HCT116 (cell line): ENCODE measurements around the gene PRKX. TPM values are rescaled to one million over a fixed set of nuclear protein-coding genes. Genes with fewer than 3 reads are reported as not detected.

Source experiments
- ATAC-seq: fragments of 200-7000 bp; cut with Tn5 transposase; 2 replicates; pipeline ENCODE4 v1.9.1; 2020; ENCODE audit warnings: mild to moderate bottlenecking, moderate library complexity
- BruUV-seq: library from RNA; stranded (reverse); fragments of 400-500 nt; replicated peaks from 2 replicates; lab custom pipeline; 2021; lab: Mats Ljungman, UMichigan
- CTCF ChIA-PET: fragments of 300-600 bp; sonication (Branson Sonifier 250); formaldehyde crosslinking; loops from one replicate; lab custom pipeline; 2021; ENCODE audit warnings: antibody characterized with exemption; lab: Charles Lee
- POLR2A ChIA-PET: fragments of 300-600, 350-600 bp; sonication (Branson Sonifier 250); formaldehyde crosslinking; loops from one replicate; lab custom pipeline; 2021; ENCODE audit warnings: antibody characterized with exemption; lab: Charles Lee
- RAD21 ChIA-PET, 2 experiments: fragments of 300-600 bp; sonication (Branson Sonifier 250); formaldehyde crosslinking; loops; one replicate each; lab custom pipeline; 2023; ENCODE audit warnings: low total read pairs in 2 of 2; ENCODE audit not compliant: uncharacterized antibody in 2 of 2, unreplicated experiment in 2 of 2, low non-redundant PET in 1 of 2; lab: Charles Lee
- DNase-seq: peaks from one replicate; pipeline ENCODE4 v3.0.0-alpha.2; 2010; ENCODE audit warnings: low read depth, low spot score
- H2AFZ ChIP-seq: fragments of 200-600 bp; shearing (Covaris generic), sonication (generic); 2 replicates; pipeline ENCODE4 v1.6.1; 2017; ENCODE audit warnings: low read depth, mixed run types, mixed read lengths, antibody characterized with exemption, low read length; ENCODE audit not compliant: poor library complexity, severe bottlenecking
- H3K27ac ChIP-seq: 2 replicates; pipeline ENCODE4 v1.5.1; 2012; ENCODE audit warnings: low read depth, low read length
- H3K27me3 ChIP-seq: fragments of 200-600 bp; sonication (generic); 2 replicates; pipeline ENCODE4 v1.6.1; 2016; ENCODE audit warnings: mixed run types, low read length, mixed read lengths; ENCODE audit not compliant: insufficient read depth
- H3K36me3 ChIP-seq, 2 experiments: fragments of 200-500 bp in 1 of 2; fragments of 200-600 bp in 1 of 2; sonication (Bioruptor generic) in 1 of 2; sonication (generic) in 1 of 2; 2 replicates each; pipeline versions ENCODE4 v1.5.1 to v1.6.1; 2014 to 2016; ENCODE audit warnings: low read length in 2 of 2, inconsistent platforms in 1 of 2, mixed read lengths in 1 of 2, mixed run types in 1 of 2; ENCODE audit not compliant: insufficient read depth in 2 of 2, control insufficient read depth in 1 of 2
- H3K4me1 ChIP-seq, 2 experiments: fragments of 200-600 bp in 1 of 2; sonication (generic) in 1 of 2; 2 replicates each; pipeline versions ENCODE4 v1.5.1 to v1.6.1; 2012 to 2017; ENCODE audit warnings: low read length in 2 of 2, inconsistent platforms in 1 of 2, mild to moderate bottlenecking in 1 of 2, mixed read lengths in 1 of 2, mixed run types in 1 of 2, moderate library complexity in 1 of 2; ENCODE audit not compliant: insufficient read depth in 2 of 2, control insufficient read depth in 1 of 2
- H3K4me2 ChIP-seq: fragments of 200-600 bp; sonication (generic); 2 replicates; pipeline ENCODE4 v1.6.1; 2017; ENCODE audit warnings: mixed run types, low read length, mixed read lengths
- H3K4me3 ChIP-seq, 2 experiments: fragments of 200-600 bp in 1 of 2; sonication (generic) in 1 of 2; replicated peaks in 1 of 2; 2 replicates each; pipeline ENCODE4 v1.5.1; 2011 to 2016; ENCODE audit warnings: low read length in 2 of 2, control low read depth in 1 of 2, low read depth in 1 of 2, mild to moderate bottlenecking in 1 of 2, mixed read lengths in 1 of 2, mixed run types in 1 of 2
- H3K79me2 ChIP-seq: fragments of 200-600 bp; sonication (generic); 2 replicates; pipeline ENCODE4 v1.6.1; 2017; ENCODE audit warnings: mild to moderate bottlenecking, mixed run types, low read length, moderate library complexity, mixed read lengths; ENCODE audit not compliant: insufficient read depth
- H3K9ac ChIP-seq: fragments of 200-600 bp; sonication (generic); 2 replicates; pipeline ENCODE4 v1.6.1; 2016; ENCODE audit warnings: low read length, mixed read lengths
- H3K9me2 ChIP-seq: fragments of 200-600 bp; sonication (generic), shearing (Covaris generic); 2 replicates; pipeline ENCODE4 v1.6.1; 2017; ENCODE audit warnings: mixed run types, mild to moderate bottlenecking, moderate library complexity; ENCODE audit not compliant: insufficient read depth
- H3K9me3 ChIP-seq, 2 experiments: fragments of 200-500 bp in 1 of 2; fragments of 200-600 bp in 1 of 2; sonication (Bioruptor generic) in 1 of 2; sonication (generic) in 1 of 2; 2 replicates each; pipeline ENCODE4 v1.6.1; 2014 to 2017; ENCODE audit warnings: low read length in 2 of 2, mixed read lengths in 2 of 2, inconsistent platforms in 1 of 2, low read depth in 1 of 2, mild to moderate bottlenecking in 1 of 2, mixed run types in 1 of 2, moderate library complexity in 1 of 2; ENCODE audit not compliant: control insufficient read depth in 1 of 2, insufficient read depth in 1 of 2
- H4K20me1 ChIP-seq: fragments of 200-600 bp; sonication (generic), shearing (Covaris generic); 2 replicates; pipeline ENCODE4 v1.6.1; 2017; ENCODE audit warnings: mixed run types, mild to moderate bottlenecking, moderate library complexity; ENCODE audit not compliant: insufficient read depth
- CBX3 ChIP-seq: IDR thresholded peaks from 2 replicates; pipeline ENCODE4 v1.6.1; 2012; ENCODE audit warnings: low read depth
- CEBPB ChIP-seq: IDR thresholded peaks from 2 replicates; pipeline ENCODE4 v1.6.1; 2012; ENCODE audit warnings: low read depth
- EGR1 ChIP-seq: IDR thresholded peaks from 2 replicates; pipeline ENCODE4 v1.6.1; 2012; ENCODE audit warnings: low read depth
- JUND ChIP-seq: IDR thresholded peaks from 2 replicates; pipeline ENCODE4 v1.6.1; 2012
- MAX ChIP-seq: IDR thresholded peaks from 2 replicates; pipeline ENCODE4 v1.6.1; 2012
- RAD21 ChIP-seq: IDR thresholded peaks from 2 replicates; pipeline ENCODE4 v1.6.1; 2012; ENCODE audit warnings: low read depth, mild to moderate bottlenecking
- SIN3A ChIP-seq: IDR thresholded peaks from 2 replicates; pipeline ENCODE4 v1.6.1; 2012; ENCODE audit warnings: low read depth
- SP1 ChIP-seq: IDR thresholded peaks from 2 replicates; pipeline ENCODE4 v1.6.1; 2012; ENCODE audit warnings: low read depth
- SRF ChIP-seq: IDR thresholded peaks from 2 replicates; pipeline ENCODE4 v1.6.1; 2012; ENCODE audit warnings: low read depth
- TCF7L2 ChIP-seq: IDR thresholded peaks from 2 replicates; pipeline ENCODE4 v1.7.0; 2011; ENCODE audit warnings: borderline replicate concordance, inconsistent platforms; ENCODE audit not compliant: insufficient read depth, insufficient read length; ENCODE audit errors: extremely low read depth
- intact Hi-C: fragments of 100-400 bp; cut with micrococcal nuclease; formaldehyde crosslinking; loops from 2 replicates; pipeline ENCODE4 v1.10.0; 2022
- total RNA-seq: library from RNA; stranded (reverse); gene quantifications from one replicate; pipeline ENCODE4 v1.2.1, GENCODE V29; 2021; ENCODE audit not compliant: unreplicated experiment
- TF ChIP-seq, protein P1 (sequence below): IDR thresholded peaks from 2 replicates; pipeline ENCODE4 v1.6.1; 2012; ENCODE audit warnings: low read depth
- TF ChIP-seq, protein P2 (sequence below): IDR thresholded peaks from 2 replicates; pipeline ENCODE4 v1.6.1; 2012

The PRKX gene
- total RNA-seq, 1 experiment from 2014 or later: 26.7 TPM

GRCh38 chrX:3603026-3603661, 110.3 kb downstream of the PRKX start (continued):
- TF ChIP-seq, protein P1, sequence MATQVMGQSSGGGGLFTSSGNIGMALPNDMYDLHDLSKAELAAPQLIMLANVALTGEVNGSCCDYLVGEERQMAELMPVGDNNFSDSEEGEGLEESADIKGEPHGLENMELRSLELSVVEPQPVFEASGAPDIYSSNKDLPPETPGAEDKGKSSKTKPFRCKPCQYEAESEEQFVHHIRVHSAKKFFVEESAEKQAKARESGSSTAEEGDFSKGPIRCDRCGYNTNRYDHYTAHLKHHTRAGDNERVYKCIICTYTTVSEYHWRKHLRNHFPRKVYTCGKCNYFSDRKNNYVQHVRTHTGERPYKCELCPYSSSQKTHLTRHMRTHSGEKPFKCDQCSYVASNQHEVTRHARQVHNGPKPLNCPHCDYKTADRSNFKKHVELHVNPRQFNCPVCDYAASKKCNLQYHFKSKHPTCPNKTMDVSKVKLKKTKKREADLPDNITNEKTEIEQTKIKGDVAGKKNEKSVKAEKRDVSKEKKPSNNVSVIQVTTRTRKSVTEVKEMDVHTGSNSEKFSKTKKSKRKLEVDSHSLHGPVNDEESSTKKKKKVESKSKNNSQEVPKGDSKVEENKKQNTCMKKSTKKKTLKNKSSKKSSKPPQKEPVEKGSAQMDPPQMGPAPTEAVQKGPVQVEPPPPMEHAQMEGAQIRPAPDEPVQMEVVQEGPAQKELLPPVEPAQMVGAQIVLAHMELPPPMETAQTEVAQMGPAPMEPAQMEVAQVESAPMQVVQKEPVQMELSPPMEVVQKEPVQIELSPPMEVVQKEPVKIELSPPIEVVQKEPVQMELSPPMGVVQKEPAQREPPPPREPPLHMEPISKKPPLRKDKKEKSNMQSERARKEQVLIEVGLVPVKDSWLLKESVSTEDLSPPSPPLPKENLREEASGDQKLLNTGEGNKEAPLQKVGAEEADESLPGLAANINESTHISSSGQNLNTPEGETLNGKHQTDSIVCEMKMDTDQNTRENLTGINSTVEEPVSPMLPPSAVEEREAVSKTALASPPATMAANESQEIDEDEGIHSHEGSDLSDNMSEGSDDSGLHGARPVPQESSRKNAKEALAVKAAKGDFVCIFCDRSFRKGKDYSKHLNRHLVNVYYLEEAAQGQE: no peak
- TF ChIP-seq RAD21: no peak
- TF ChIP-seq CBX3: no peak
- TF ChIP-seq SP1: no peak
- TF ChIP-seq TCF7L2: no peak
- TF ChIP-seq, protein P2, sequence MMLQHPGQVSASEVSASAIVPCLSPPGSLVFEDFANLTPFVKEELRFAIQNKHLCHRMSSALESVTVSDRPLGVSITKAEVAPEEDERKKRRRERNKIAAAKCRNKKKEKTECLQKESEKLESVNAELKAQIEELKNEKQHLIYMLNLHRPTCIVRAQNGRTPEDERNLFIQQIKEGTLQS: no peak
- no peak for TF ChIP-seq CEBPB

GRCh38 chrX:3599802-3600430, 113.5 kb downstream of the PRKX start:
- TF ChIP-seq CEBPB: no peak
- TF ChIP-seq CBX3: no peak
- TF ChIP-seq JUND: no peak
- no peak for TF ChIP-seq TCF7L2
- TF ChIP-seq SRF: no peak
- no peak for TF ChIP-seq EGR1
- no peak for TF ChIP-seq SIN3A
- TF ChIP-seq MAX: no peak
- ATAC-seq (no peak), DNase-seq (no peak)
- H3K4me3 ChIP-seq: no peak overlapping the region
- RAD21 ChIA-PET: no interaction called here
- CTCF ChIA-PET: no interaction called here
- H2AFZ ChIP-seq: no peak overlapping the region
- H3K9me3 ChIP-seq: no peaks in the 10 kb centered on the region
- H3K79me2 ChIP-seq: no peaks in the 10 kb centered on the region
- H3K4me1 ChIP-seq: no peaks in the 10 kb centered on the region
- H3K36me3 ChIP-seq: no peaks in the 10 kb centered on the region
- no peaks in the 10 kb centered on the region for H3K9me2 ChIP-seq
- no peak overlapping the region for H3K4me2 ChIP-seq
- intact Hi-C loops: no loop called here
- H3K27me3 ChIP-seq: no peaks in the 10 kb centered on the region
- POLR2A ChIA-PET: no interaction called here
- no peaks in the 10 kb centered on the region for H4K20me1 ChIP-seq
- no peak overlapping the region for H3K27ac ChIP-seq
- no TSS peak for BruUV-seq
- H3K9ac ChIP-seq: no peak overlapping the region
